Skeletal muscle satellite cell (primary cell): ENCODE measurements around the gene CLTB.

Source experiments
- H3K27me3 ChIP-seq: 2 replicates; pipeline ENCODE4 v1.7.0; 2013; ENCODE audit warnings: low read length; ENCODE audit not compliant: control insufficient read depth, insufficient read depth
- H3K36me3 ChIP-seq: 2 replicates; pipeline ENCODE4 v1.7.0; 2013; ENCODE audit warnings: mild to moderate bottlenecking, control low read depth, low read length; ENCODE audit not compliant: insufficient read depth
- H3K4me1 ChIP-seq: 2 replicates; pipeline ENCODE4 v1.7.0; 2013; ENCODE audit warnings: low read length; ENCODE audit not compliant: control insufficient read depth, insufficient read depth
- H3K4me2 ChIP-seq: 2 replicates; pipeline ENCODE4 v1.7.0; 2013; ENCODE audit warnings: mild to moderate bottlenecking, low read length
- H3K4me3 ChIP-seq: 2 replicates; pipeline ENCODE4 v1.7.0; 2013; ENCODE audit warnings: low read length
- H3K9ac ChIP-seq: 2 replicates; pipeline ENCODE4 v1.7.0; 2013; ENCODE audit warnings: mild to moderate bottlenecking, low read depth, low read length, moderate library complexity
- H3K9me3 ChIP-seq: replicated peaks from 2 replicates; pipeline ENCODE4 v1.7.0; 2013; ENCODE audit warnings: mild to moderate bottlenecking, control low read depth, low read length

CLTB gene

DNA sequence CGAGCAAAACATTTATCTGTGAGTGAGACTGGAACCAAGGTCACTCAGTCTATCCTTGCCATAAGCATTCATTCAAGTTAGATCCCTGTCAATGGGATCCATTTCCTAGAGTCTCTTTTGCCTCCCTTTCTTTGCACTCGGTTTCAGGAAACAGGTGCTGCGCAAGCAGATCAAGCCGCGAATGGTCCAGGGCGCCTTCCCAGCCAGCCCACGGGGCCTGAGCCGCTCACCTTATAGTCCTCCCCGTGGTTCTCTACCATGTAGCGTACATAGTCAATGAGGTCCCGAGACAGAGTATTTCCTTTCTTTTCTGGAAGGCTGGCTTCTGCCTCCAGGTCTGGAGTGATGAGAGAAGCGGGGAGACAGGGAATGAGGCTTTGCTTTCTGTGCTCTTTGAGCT is 31.3 kb downstream of the CLTB start:
- Histone ChIP-seq H3K36me3 (peaks cover 58% of the 10 kb centered on the region), H3K9me3 (no peaks in the 10 kb centered on the region)

GRCh38 chr5:176384366-176384930 is 31.9 kb downstream of the CLTB start:
- H3K4me3 ChIP-seq = no peak overlapping the region
- peaks cover 17% of the 10 kb centered on the region for H3K4me1 ChIP-seq
- no peak overlapping the region for H3K4me2 ChIP-seq
- H3K27me3 ChIP-seq = no peaks in the 10 kb centered on the region
- H3K36me3 ChIP-seq = peaks cover 58% of the 10 kb centered on the region
- H3K9me3 ChIP-seq = no peaks in the 10 kb centered on the region
- no peak overlapping the region for H3K9ac ChIP-seq

More for the DNA sequence above, 31.3 kb downstream of the CLTB start:
- no peaks in the 10 kb centered on the region for H3K27me3 ChIP-seq
- no peak overlapping the region for H3K4me3 ChIP-seq
- peaks cover 20% of the 10 kb centered on the region for H3K4me1 ChIP-seq
- H3K9ac ChIP-seq = no peak overlapping the region
- H3K4me2 ChIP-seq = no peak overlapping the region

- Histone ChIP-seq H3K9me3 (no peaks in the 10 kb centered on the region), H3K4me1 (peaks cover 15% of the 10 kb centered on the region), H3K36me3 (peaks cover 58% of the 10 kb centered on the region), H3K9ac (no peak overlapping the region), H3K27me3 (no peaks in the 10 kb centered on the region), H3K4me3 (no peak overlapping the region), H3K4me2 (no peak overlapping the region)
Observed at GRCh38 chr5:176383961-176384360, 32.4 kb downstream of the CLTB start.

GRCh38 chr5:176383248-176383905 is 33.0 kb downstream of the CLTB start:
- Histone ChIP-seq H3K4me3 (no peak overlapping the region), H3K9me3 (no peaks in the 10 kb centered on the region), H3K4me1 (peaks cover 15% of the 10 kb centered on the region), H3K27me3 (no peaks in the 10 kb centered on the region), H3K36me3 (peaks cover 58% of the 10 kb centered on the region), H3K4me2 (no peak overlapping the region), H3K9ac (no peak overlapping the region)

- H3K4me3 ChIP-seq = no peak overlapping the region
- peaks cover 58% of the 10 kb centered on the region for H3K36me3 ChIP-seq
- peaks cover 15% of the 10 kb centered on the region for H3K4me1 ChIP-seq
- no peaks in the 10 kb centered on the region for H3K27me3 ChIP-seq
- H3K9me3 ChIP-seq = no peaks in the 10 kb centered on the region
- H3K9ac ChIP-seq = no peak overlapping the region
- no peak overlapping the region for H3K4me2 ChIP-seq
Observed at GRCh38 chr5:176382721-176383120, 33.6 kb downstream of the CLTB start.

- Histone ChIP-seq H3K4me2 (no peak overlapping the region), H3K9me3 (no peaks in the 10 kb centered on the region), H3K36me3 (peaks cover 58% of the 10 kb centered on the region), H3K4me3 (no peak overlapping the region), H3K9ac (no peak overlapping the region), H3K4me1 (peaks cover 9% of the 10 kb centered on the region), H3K27me3 (no peaks in the 10 kb centered on the region)
Observed at GRCh38 chr5:176381979-176382378, 34.4 kb downstream of the CLTB start.

DNA sequence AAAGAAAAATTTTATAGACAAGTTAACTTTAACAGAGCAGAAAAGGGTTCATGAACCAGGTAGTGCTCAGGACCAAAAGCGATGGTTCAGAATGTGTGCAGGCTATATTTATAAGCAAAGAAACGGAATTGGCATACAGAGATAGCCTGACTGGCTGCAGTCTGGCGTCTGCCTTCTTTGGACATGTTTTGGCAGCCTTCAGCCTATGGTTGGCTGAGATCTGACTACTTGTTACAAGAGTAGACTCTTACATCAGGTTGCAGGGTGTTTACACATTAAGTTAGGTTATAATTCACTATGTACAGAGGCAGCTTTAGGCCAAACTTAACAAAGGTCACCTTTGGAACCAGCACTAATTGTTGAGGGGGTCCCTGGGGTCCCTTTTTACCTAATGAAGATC is 34.9 kb downstream of the CLTB start:
- Histone ChIP-seq H3K36me3 (peaks cover 54% of the 10 kb centered on the region), H3K9me3 (no peaks in the 10 kb centered on the region), H3K4me1 (peaks cover 4% of the 10 kb centered on the region), H3K9ac (no peak overlapping the region), H3K4me3 (no peak overlapping the region), H3K4me2 (no peak overlapping the region), H3K27me3 (no peaks in the 10 kb centered on the region)

GRCh38 chr5:176379881-176380280 is 36.5 kb downstream of the CLTB start:
- H3K4me1 ChIP-seq = no peaks in the 10 kb centered on the region
- H3K36me3 ChIP-seq = peaks cover 40% of the 10 kb centered on the region
- no peaks in the 10 kb centered on the region for H3K27me3 ChIP-seq
- no peak overlapping the region for H3K4me3 ChIP-seq
- H3K4me2 ChIP-seq = no peak overlapping the region
- H3K9ac ChIP-seq = no peak overlapping the region
- H3K9me3 ChIP-seq = no peaks in the 10 kb centered on the region

DNA sequence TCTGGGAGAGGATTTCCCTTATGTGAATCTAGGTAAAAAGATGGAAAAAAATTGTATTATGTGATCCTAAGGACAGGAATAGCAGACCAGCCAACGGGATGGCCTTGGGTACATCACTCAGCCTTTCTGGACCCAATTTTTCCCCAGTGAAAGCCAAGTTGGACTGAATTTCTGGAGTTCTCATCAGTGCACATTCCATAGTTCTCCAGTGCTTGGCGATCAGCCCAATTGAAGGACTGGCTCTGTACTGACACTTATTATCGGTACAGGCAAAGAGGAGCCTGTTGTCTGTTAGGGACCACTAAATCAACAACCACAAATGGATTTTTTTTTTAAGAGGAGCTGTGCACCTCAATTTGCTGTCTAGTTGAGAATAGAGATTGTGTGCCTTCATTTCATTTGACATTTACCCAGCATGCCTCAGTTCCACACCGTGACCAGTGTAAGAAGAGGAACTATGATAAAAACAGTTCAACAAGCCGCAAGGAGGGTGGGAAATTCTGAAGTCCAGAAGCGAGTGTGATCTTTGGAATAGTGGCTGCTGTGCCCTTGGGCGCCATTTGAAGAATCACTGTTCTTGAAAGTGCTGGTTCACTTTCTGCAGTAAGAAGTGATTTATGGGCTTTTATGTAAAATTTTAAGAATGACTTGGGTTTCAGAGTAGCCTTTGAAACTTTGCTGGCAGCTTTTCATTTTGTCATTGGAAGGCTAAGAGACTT is 43.1 kb downstream of the CLTB start:
- H3K4me1 ChIP-seq = no peaks in the 10 kb centered on the region
- no peaks in the 10 kb centered on the region for H3K9me3 ChIP-seq
- H3K36me3 ChIP-seq = peaks cover 35% of the 10 kb centered on the region
- H3K9ac ChIP-seq = no peak overlapping the region
- H3K4me3 ChIP-seq = no peak overlapping the region
- no peak overlapping the region for H3K4me2 ChIP-seq
- no peaks in the 10 kb centered on the region for H3K27me3 ChIP-seq

DNA sequence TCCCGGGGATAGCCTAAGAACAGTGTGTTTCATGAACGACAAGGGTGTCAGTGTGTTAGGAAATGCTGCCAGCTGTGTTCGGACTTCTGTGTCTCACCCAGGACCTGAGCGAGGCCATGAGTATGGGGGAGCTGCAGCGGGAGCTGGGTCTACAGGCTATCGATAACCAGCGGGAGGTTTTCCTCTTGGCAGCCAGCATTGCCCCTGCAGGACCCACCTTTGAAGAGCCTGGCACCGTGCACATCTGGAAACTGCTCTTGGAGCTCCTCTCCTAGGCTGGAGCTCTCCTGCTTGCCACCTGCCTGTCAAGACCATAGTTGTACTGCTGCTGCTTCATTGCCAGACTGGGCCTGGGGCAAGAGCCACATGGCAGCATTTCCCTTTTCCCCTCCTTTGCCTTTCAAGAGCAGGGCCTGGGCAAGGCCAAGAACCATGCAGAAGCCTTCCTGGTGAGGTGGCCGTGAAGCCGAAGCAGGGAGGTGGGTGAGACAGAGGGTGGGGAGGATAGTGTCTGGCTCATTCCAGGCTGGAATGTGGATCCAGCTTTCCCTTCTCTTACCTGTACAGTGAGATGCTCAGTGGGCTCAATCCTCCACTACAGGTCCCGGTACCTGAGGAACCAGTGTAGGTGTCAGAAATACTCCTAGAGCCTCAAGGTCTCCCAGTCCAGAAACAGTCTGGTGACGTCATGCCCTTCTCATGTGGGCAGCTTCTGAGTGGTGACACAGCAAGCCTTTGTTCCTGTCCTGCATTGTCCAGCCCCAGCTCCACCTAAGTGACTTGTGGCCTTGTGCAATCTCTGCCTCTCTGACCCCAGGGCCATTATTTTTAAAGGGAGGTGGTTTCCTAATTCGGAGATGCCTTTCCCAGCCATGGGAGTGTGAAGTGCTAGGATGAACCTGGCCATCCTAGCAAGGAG is 44.5 kb downstream of the CLTB start:
- peaks cover 42% of the 10 kb centered on the region for H3K36me3 ChIP-seq
- no peaks in the 10 kb centered on the region for H3K27me3 ChIP-seq
- no peak overlapping the region for H3K9ac ChIP-seq
- H3K4me2 ChIP-seq = no peak overlapping the region
- no peak overlapping the region for H3K4me3 ChIP-seq
- H3K4me1 ChIP-seq = no peaks in the 10 kb centered on the region
- H3K9me3 ChIP-seq = no peaks in the 10 kb centered on the region
